CD14-positive monocyte (primary cell): ENCODE data around the gene SLC25A39. TPM values are rescaled to one million over a fixed set of nuclear protein-coding genes. Genes with fewer than 3 reads are reported as not detected.

Source experiments
- DNase-seq, 3 donors: peaks; one replicate each; pipeline ENCODE4 v3.0.0-alpha.2; 2011 to 2022
- H2AFZ ChIP-seq: 2 replicates; pipeline ENCODE4 v1.6.0; 2012; ENCODE audit warnings: mild to moderate bottlenecking, low read depth, low read length, inconsistent platforms; ENCODE audit not compliant: insufficient read depth, poor library complexity, severe bottlenecking
- H3K27ac ChIP-seq, 2 donors: 1 replicate in 1 of 2; 2 replicates in 1 of 2; pipeline ENCODE4 v1.5.1; 2012 to 2013; ENCODE audit warnings: low read length in 2 of 2, control low read depth in 1 of 2, inconsistent platforms in 1 of 2, low read depth in 1 of 2, mild to moderate bottlenecking in 1 of 2
- H3K27me3 ChIP-seq, 2 donors: one replicate each; pipeline versions ENCODE4 v1.6.0 to v1.6.1; 2011 to 2013; ENCODE audit warnings: low read length in 2 of 2; ENCODE audit not compliant: control insufficient read depth in 2 of 2, insufficient read depth in 2 of 2
- H3K36me3 ChIP-seq, 2 donors: replicated peaks in 1 of 2; 1 replicate in 1 of 2; 2 replicates in 1 of 2; pipeline versions ENCODE4 v1.5.1 to v1.6.1; 2012 to 2013; ENCODE audit warnings: low read length in 2 of 2, control low read depth in 1 of 2, inconsistent platforms in 1 of 2, mild to moderate bottlenecking in 1 of 2; ENCODE audit not compliant: insufficient read depth in 2 of 2, control insufficient read depth in 1 of 2
- H3K4me1 ChIP-seq, 2 donors: 1 replicate in 1 of 2; 2 replicates in 1 of 2; pipeline versions ENCODE4 v1.5.1 to v1.6.1; 2012 to 2013; ENCODE audit warnings: low read length in 2 of 2, control low read depth in 1 of 2, inconsistent platforms in 1 of 2, mild to moderate bottlenecking in 1 of 2, moderate library complexity in 1 of 2; ENCODE audit not compliant: insufficient read depth in 2 of 2, control insufficient read depth in 1 of 2
- H3K4me2 ChIP-seq: replicated peaks from 2 replicates; pipeline ENCODE3; 2012; ENCODE audit warnings: low read length, moderate library complexity, mild to moderate bottlenecking; ENCODE audit not compliant: poor library complexity, severe bottlenecking; ENCODE audit errors: extremely low read depth
- H3K4me3 ChIP-seq, 3 experiments: fragments of 200-600 bp in 1 of 3; sonication (generic) in 1 of 3; replicated peaks in 1 of 3; 1 replicate in 2 of 3; 2 replicates in 1 of 3; pipeline ENCODE4 v1.5.1; 2011 to 2013; ENCODE audit warnings: low read length in 3 of 3, mild to moderate bottlenecking in 3 of 3, control low read depth in 2 of 3, low read depth in 2 of 3, inconsistent platforms in 1 of 3, moderate library complexity in 1 of 3
- H3K79me2 ChIP-seq: 2 replicates; pipeline ENCODE4 v1.6.0; 2012; ENCODE audit warnings: mild to moderate bottlenecking, control low read depth, inconsistent platforms, low read length, moderate library complexity; ENCODE audit not compliant: insufficient read depth
- H3K9ac ChIP-seq: 2 replicates; pipeline ENCODE4 v1.6.0; 2017; ENCODE audit warnings: low read length, mild to moderate bottlenecking; ENCODE audit not compliant: insufficient read depth, poor library complexity, severe bottlenecking
- H3K9me3 ChIP-seq, 2 donors: replicated peaks in 1 of 2; 1 replicate in 1 of 2; 2 replicates in 1 of 2; pipeline versions ENCODE4 v1.5.1 to v1.6.1; 2012 to 2013; ENCODE audit warnings: low read length in 2 of 2, control low read depth in 1 of 2; ENCODE audit not compliant: control insufficient read depth in 1 of 2, insufficient read depth in 1 of 2
- H4K20me1 ChIP-seq: 2 replicates; pipeline ENCODE4 v1.6.0; 2012; ENCODE audit warnings: mild to moderate bottlenecking, low read length, control low read depth, moderate library complexity; ENCODE audit not compliant: insufficient read depth
- H3K27ac Mint-ChIP-seq, 7 donors: one replicate each; pipeline ENCODE4 v1.8.0; 2020; ENCODE audit warnings: mild to moderate bottlenecking in 7 of 7, mixed read lengths in 7 of 7, moderate library complexity in 6 of 7, inconsistent platforms in 2 of 7
- H3K27me3 Mint-ChIP-seq, 3 donors: one replicate each; pipeline ENCODE4 v1.8.0; 2021 to 2022; ENCODE audit warnings: low read depth in 3 of 3, mild to moderate bottlenecking in 3 of 3, mixed read lengths in 3 of 3, moderate library complexity in 3 of 3, inconsistent platforms in 1 of 3
- H3K36me3 Mint-ChIP-seq, 2 donors: one replicate each; pipeline ENCODE4 v1.8.0; 2020; ENCODE audit warnings: mixed read lengths in 2 of 2, inconsistent platforms in 1 of 2, mild to moderate bottlenecking in 1 of 2
- H3K4me1 Mint-ChIP-seq: one replicate; pipeline ENCODE4 v1.8.0; 2020; ENCODE audit warnings: mild to moderate bottlenecking, mixed read lengths
- H3K4me3 Mint-ChIP-seq, 2 donors: one replicate each; pipeline ENCODE4 v1.8.0; 2020; ENCODE audit warnings: mild to moderate bottlenecking in 2 of 2, mixed read lengths in 2 of 2, moderate library complexity in 1 of 2
- H3K9me3 Mint-ChIP-seq, 7 donors: one replicate each; pipeline ENCODE4 v1.8.0; 2020 to 2022; ENCODE audit warnings: mixed read lengths in 7 of 7, mild to moderate bottlenecking in 6 of 7, moderate library complexity in 6 of 7, inconsistent platforms in 2 of 7
- WGBS: methylation state at CpG from one replicate; pipeline ENCODE4 v1.1.5; 2013; ENCODE audit warnings: missing lambda C conversion rate; ENCODE audit not compliant: insufficient coverage; 5-methylcytosine and 5-hydroxymethylcytosine counted together
- intact Hi-C, 2 donors: fragments of 100-400 bp; cut with micrococcal nuclease; formaldehyde crosslinking; loops; one replicate each; pipeline versions ENCODE4 v1.15.0 to v1.15.1; 2023
- polyA plus RNA-seq, 3 donors: library from polyadenylated mRNA; depleted of rRNA in 1 of 3; unstranded in 2 of 3; stranded (reverse) in 1 of 3; fragments of 300-500 nt in 2 of 3; fragments of >200 nt in 1 of 3; fragmentation: Illumina TruSeq in 2 of 3; gene quantifications; 1 replicate in 2 of 3; 2 replicates in 1 of 3; pipeline ENCODE4 v1.2.3, GENCODE V29; 2012 to 2021
- TF ChIP-seq, protein P1 (sequence below): fragments of 200-600 bp; IDR thresholded peaks from one replicate; pipeline ENCODE4 v1.8.0; 2022; ENCODE audit warnings: antibody characterized with exemption, mild to moderate bottlenecking

The SLC25A39 gene
- polyA plus RNA-seq, 3 donors: 64.0 to 74.8 (median 64.5) TPM

DNA sequence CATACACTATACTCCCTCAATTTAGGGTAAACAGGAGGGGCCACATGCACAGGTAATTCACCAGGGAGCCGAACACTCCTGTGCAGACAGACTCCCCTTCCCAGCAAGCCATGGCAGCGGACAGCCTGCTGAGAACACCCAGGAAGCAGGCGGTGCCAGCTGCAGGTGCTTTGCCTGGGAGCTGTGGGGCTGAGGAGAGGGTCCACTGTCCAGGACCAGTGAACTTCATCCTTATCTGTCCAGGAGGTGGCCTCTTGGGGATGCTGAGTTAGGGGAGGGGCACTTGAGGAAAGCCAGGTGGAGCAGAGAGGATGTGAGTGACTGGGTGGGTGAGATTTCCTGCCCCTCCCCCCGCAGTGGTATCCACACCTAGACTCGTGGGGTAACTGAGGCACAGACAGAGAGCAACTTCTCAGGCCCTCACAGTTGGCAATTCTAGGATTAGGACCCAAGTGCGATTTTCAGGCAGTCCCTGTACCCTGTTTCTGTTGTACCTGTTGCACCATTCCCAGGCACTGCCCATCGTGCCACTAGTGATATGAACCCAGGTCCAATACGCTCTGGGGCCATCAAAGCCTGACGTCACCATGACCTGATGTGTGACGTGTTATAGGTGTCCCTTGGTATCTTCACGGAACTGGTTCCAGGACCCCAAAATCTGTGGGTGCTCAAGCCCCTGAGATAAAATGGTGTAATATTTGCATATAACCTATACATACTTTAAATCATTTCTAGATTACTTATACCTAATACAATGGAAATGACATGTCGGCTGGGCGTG lies 21.6 kb upstream of the SLC25A39 start:
- H3K4me1 ChIP-seq: peaks cover 57 to 69% of the 10 kb centered on the region in 2 donors
- peak overlapping the region; percentile 39 for H2AFZ ChIP-seq
- TF ChIP-seq, protein P1, sequence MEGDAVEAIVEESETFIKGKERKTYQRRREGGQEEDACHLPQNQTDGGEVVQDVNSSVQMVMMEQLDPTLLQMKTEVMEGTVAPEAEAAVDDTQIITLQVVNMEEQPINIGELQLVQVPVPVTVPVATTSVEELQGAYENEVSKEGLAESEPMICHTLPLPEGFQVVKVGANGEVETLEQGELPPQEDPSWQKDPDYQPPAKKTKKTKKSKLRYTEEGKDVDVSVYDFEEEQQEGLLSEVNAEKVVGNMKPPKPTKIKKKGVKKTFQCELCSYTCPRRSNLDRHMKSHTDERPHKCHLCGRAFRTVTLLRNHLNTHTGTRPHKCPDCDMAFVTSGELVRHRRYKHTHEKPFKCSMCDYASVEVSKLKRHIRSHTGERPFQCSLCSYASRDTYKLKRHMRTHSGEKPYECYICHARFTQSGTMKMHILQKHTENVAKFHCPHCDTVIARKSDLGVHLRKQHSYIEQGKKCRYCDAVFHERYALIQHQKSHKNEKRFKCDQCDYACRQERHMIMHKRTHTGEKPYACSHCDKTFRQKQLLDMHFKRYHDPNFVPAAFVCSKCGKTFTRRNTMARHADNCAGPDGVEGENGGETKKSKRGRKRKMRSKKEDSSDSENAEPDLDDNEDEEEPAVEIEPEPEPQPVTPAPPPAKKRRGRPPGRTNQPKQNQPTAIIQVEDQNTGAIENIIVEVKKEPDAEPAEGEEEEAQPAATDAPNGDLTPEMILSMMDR: peak; percentile 26
- Mint-ChIP-seq H3K4me3 (peak overlapping the region; percentile 96 to 99), H3K4me1 (peaks cover 60% of the 10 kb centered on the region), H3K9me3 (peaks cover 0 to 3% (median 0%) of the 10 kb centered on the region in 7 donors), H3K27me3 (peaks cover 0 to 2% (median 0%) of the 10 kb centered on the region in 3 donors), H3K36me3 (peaks cover 34 to 37% of the 10 kb centered on the region in 2 donors), H3K27ac (peak overlapping the region; percentile 93 to 99 (median 98))
- H3K36me3 ChIP-seq: peaks cover 25 to 27% of the 10 kb centered on the region in 2 donors
- H3K27ac ChIP-seq: peak overlapping the region; percentile 88 to 98
- no peaks in the 10 kb centered on the region for H3K27me3 ChIP-seq
- peaks cover 67% of the 10 kb centered on the region for H3K79me2 ChIP-seq
- H3K4me2 ChIP-seq: peak overlapping the region; percentile 88
- peak overlapping the region; percentile 87 for H3K9ac ChIP-seq
- peaks cover 62% of the 10 kb centered on the region for H4K20me1 ChIP-seq
- H3K4me3 ChIP-seq: peak overlapping the region; percentile 71 to 98 (median 92)
- 71% methylated on average over 6 of the region's 13 CpGs for WGBS
- DNase-seq: no peak
- no peaks in the 10 kb centered on the region for H3K9me3 ChIP-seq
- intact Hi-C loops: loop anchor here in 1 of 2 donors (5.0 kb wide), 2 partner anchors 69 to 144 kb away; no protein-coding TSS in a partner anchor

DNA sequence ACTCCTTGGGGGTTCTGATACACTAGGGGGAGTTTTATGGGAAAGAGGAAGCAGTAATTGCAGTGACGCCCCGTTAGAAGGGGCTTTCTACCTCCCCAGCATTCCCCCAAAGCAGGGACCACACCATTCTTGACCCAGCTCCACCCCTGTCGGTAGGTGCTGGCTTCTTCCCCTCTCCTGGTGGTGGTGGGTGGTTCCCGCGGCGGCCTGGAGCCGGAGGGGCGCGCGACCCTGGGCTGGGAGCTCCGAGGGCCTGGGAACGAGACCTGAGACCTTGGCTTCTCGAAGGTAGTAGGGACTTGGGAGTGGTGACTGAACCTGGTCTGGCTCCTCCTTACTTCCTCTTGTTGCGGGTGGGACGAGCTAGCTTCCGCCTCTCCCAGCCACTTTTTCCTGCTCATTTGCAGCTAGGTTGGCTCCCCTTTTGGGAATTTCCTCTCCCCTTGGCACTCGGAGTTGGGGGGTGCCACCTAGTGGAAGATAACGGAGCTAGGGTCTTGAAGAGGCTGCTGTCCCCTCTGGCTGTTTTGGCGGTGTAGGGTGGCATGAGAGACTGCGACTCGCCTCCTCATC lies 20.9 kb upstream of the SLC25A39 start:
- peak overlapping the region; percentile 88 to 98 for H3K27ac ChIP-seq
- H3K9ac ChIP-seq: peak overlapping the region; percentile 87
- peak in 2 of 3 donors; percentile 81 to 93 for DNase-seq
- peaks cover 0 to 1% of the 10 kb centered on the region in 2 donors for H3K9me3 ChIP-seq
- WGBS: 0% methylated on average over 3 of the region's 21 CpGs
- peaks cover 55% of the 10 kb centered on the region for H4K20me1 ChIP-seq
- peaks cover 65% of the 10 kb centered on the region for H3K79me2 ChIP-seq
- peaks cover 58 to 69% of the 10 kb centered on the region in 2 donors for H3K4me1 ChIP-seq
- TF ChIP-seq, protein P1: peak; percentile 77
- intact Hi-C loops: loop anchor here in 1 of 2 donors (2.0 to 5.0 kb wide), 4 partner anchors 21 to 143 kb away; partner anchors contain the start of genes SLC25A39 and UBTF
- Mint-ChIP-seq H3K27me3 (peaks cover 0 to 2% (median 0%) of the 10 kb centered on the region in 3 donors), H3K27ac (peak overlapping the region; percentile 93 to 99 (median 98)), H3K36me3 (peaks cover 27 to 30% of the 10 kb centered on the region in 2 donors), H3K4me1 (peaks cover 64% of the 10 kb centered on the region), H3K9me3 (peaks cover 0 to 7% (median 2%) of the 10 kb centered on the region in 7 donors), H3K4me3 (peak overlapping the region; percentile 96 to 99)
- peak overlapping the region; percentile 39 for H2AFZ ChIP-seq
- no peaks in the 10 kb centered on the region for H3K27me3 ChIP-seq
- H3K36me3 ChIP-seq: peaks cover 18 to 19% of the 10 kb centered on the region in 2 donors
- H3K4me2 ChIP-seq: peak overlapping the region; percentile 88
- H3K4me3 ChIP-seq: peak overlapping the region; percentile 71 to 98 (median 92)
